PC-9 (cell line): ENCODE data around the gene RNF126. TPM values are rescaled to one million over a fixed set of nuclear protein-coding genes. Genes with fewer than 3 reads are reported as not detected.

Source experiments
- BruUV-seq: library from RNA; stranded (reverse); fragments of 400-500 nt; replicated peaks from 2 replicates; lab custom pipeline; 2021; lab: Mats Ljungman, UMichigan
- CTCF ChIA-PET: fragments of 300-600 bp; sonication (Branson Sonifier 250); formaldehyde crosslinking; loops from one replicate; lab custom pipeline; 2022; ENCODE audit warnings: antibody characterized with exemption; lab: Charles Lee
- POLR2A ChIA-PET: fragments of 300-600 bp; sonication (Branson Sonifier 250); formaldehyde crosslinking; loops from one replicate; lab custom pipeline; 2022; ENCODE audit warnings: antibody characterized with exemption; ENCODE audit not compliant: unreplicated experiment; lab: Charles Lee
- DNase-seq, 2 experiments: peaks; one replicate each; pipeline versions ENCODE4 v3.0.0 to v3.0.0-alpha.2; 2015 to 2022; ENCODE audit warnings: mixed read lengths in 1 of 2
- H2AFZ ChIP-seq: fragments of 200-600 bp; sonication (generic); 2 replicates; pipeline ENCODE4 v1.8.1; 2017; ENCODE audit warnings: antibody characterized with exemption
- H3F3A ChIP-seq: fragments of 200-600 bp; sonication (generic); 2 replicates; pipeline ENCODE4 v1.8.1; 2017; ENCODE audit warnings: antibody characterized with exemption, mild to moderate bottlenecking, low read depth; ENCODE audit not compliant: insufficient read depth
- H3K27ac ChIP-seq: fragments of 200-600 bp; sonication (generic); 2 replicates; pipeline ENCODE4 v1.6.1; 2016; ENCODE audit warnings: mixed run types
- H3K27me3 ChIP-seq: fragments of 200-600 bp; sonication (generic); 2 replicates; pipeline ENCODE4 v1.6.1; 2016; ENCODE audit warnings: low read depth, mixed run types; ENCODE audit not compliant: insufficient read depth
- H3K36me3 ChIP-seq: fragments of 200-600 bp; sonication (generic); 2 replicates; pipeline ENCODE4 v1.6.1; 2016; ENCODE audit warnings: low read depth, mixed run types
- H3K4me1 ChIP-seq: fragments of 200-600 bp; sonication (generic); replicated peaks from 2 replicates; pipeline ENCODE4 v1.6.1; 2016; ENCODE audit warnings: mixed run types; ENCODE audit not compliant: insufficient read depth
- H3K4me2 ChIP-seq: fragments of 200-600 bp; sonication (generic); 2 replicates; pipeline ENCODE4 v1.6.1; 2017; ENCODE audit warnings: mixed run types
- H3K4me3 ChIP-seq: fragments of 200-600 bp; sonication (generic); 2 replicates; pipeline ENCODE4 v1.6.1; 2016; ENCODE audit warnings: mixed run types
- H3K79me2 ChIP-seq: fragments of 200-600 bp; sonication (generic); 2 replicates; pipeline ENCODE4 v1.6.1; 2017; ENCODE audit warnings: low read depth, mixed run types
- H3K9me2 ChIP-seq: fragments of 200-600 bp; sonication (generic); 2 replicates; pipeline ENCODE4 v1.8.1; 2017; ENCODE audit warnings: mild to moderate bottlenecking; ENCODE audit not compliant: insufficient read depth
- H3K9me3 ChIP-seq: fragments of 200-600 bp; sonication (generic); 2 replicates; pipeline ENCODE4 v1.8.1; 2016; ENCODE audit warnings: low read depth; ENCODE audit not compliant: insufficient read depth
- H4K20me1 ChIP-seq: fragments of 200-600 bp; sonication (generic); 2 replicates; pipeline ENCODE4 v1.8.1; 2017; ENCODE audit not compliant: insufficient read depth
- CTCF ChIP-seq: fragments of 200-600 bp; sonication (generic); conservative IDR thresholded peaks from 2 replicates; pipeline ENCODE4 v1.6.1; 2017; ENCODE audit warnings: mixed run types, antibody characterized with exemption, mild to moderate bottlenecking, moderate library complexity
- EZH2 ChIP-seq: fragments of 200-600 bp; sonication (generic); IDR thresholded peaks from 2 replicates; pipeline ENCODE4 v1.8.0; 2017; ENCODE audit warnings: antibody characterized with exemption, low read depth
- intact Hi-C: fragments of 100-400 bp; cut with micrococcal nuclease; formaldehyde crosslinking; loops from one replicate; pipeline ENCODE4 v1.10.0; 2022; ENCODE audit not compliant: unreplicated experiment
- total RNA-seq: library from RNA; stranded (reverse); gene quantifications from 2 replicates; pipeline ENCODE4 v1.2.3, GENCODE V29; 2021

The RNF126 gene
- total RNA-seq, 1 experiment from 2014 or later, result 54.4 TPM

- no peak overlapping the region for H2AFZ ChIP-seq
- no peaks in the 10 kb centered on the region for H3K9me2 ChIP-seq
- no peak overlapping the region for H3K27ac ChIP-seq
- no TSS peak for BruUV-seq
- ChIA-PET CTCF (no interaction called here), POLR2A (no interaction called here)
- H4K20me1 ChIP-seq, result no peaks in the 10 kb centered on the region
- no peaks in the 10 kb centered on the region for H3K36me3 ChIP-seq
- no peak overlapping the region for H3K4me2 ChIP-seq
- no peak for TF ChIP-seq CTCF
- no peak for TF ChIP-seq EZH2
- no peak for DNase-seq
- H3K4me1 ChIP-seq, result no peaks in the 10 kb centered on the region
- H3K27me3 ChIP-seq, result no peaks in the 10 kb centered on the region
- no peaks in the 10 kb centered on the region; the same call in 1 of the 2 replicates for H3F3A ChIP-seq
- H3K4me3 ChIP-seq, result no peak overlapping the region
- no peaks in the 10 kb centered on the region for H3K79me2 ChIP-seq
- H3K9me3 ChIP-seq, result no peaks in the 10 kb centered on the region
- intact Hi-C loops, result no loop called here
Measured at GRCh38 chr19:611481-611868, 51.5 kb downstream of the RNF126 start.

- H3K9me2 ChIP-seq, result no peaks in the 10 kb centered on the region
- no peak overlapping the region for H2AFZ ChIP-seq
- H3F3A ChIP-seq, result no peaks in the 10 kb centered on the region; the same call in 1 of the 2 replicates
- ChIA-PET POLR2A (interaction anchor here (0.6 kb wide), 1 partner anchor 150 kb away, joined by 6 read pairs; no protein-coding TSS in a partner anchor), CTCF (no interaction called here)
- TF ChIP-seq CTCF (no peak), EZH2 (no peak)
- intact Hi-C loops, result no loop called here
- DNase-seq, result no peak
- no peaks in the 10 kb centered on the region for H3K27me3 ChIP-seq
- H3K4me3 ChIP-seq, result no peak overlapping the region
- H3K4me2 ChIP-seq, result no peak overlapping the region
- no peaks in the 10 kb centered on the region for H3K36me3 ChIP-seq
- no peak overlapping the region for H3K27ac ChIP-seq
- no peaks in the 10 kb centered on the region for H4K20me1 ChIP-seq
- H3K79me2 ChIP-seq, result no peaks in the 10 kb centered on the region
- no TSS peak for BruUV-seq
- no peaks in the 10 kb centered on the region for H3K4me1 ChIP-seq
- no peaks in the 10 kb centered on the region for H3K9me3 ChIP-seq
Measured at GRCh38 chr19:610801-611480, 52.1 kb downstream of the RNF126 start.

- intact Hi-C loops, result no loop called here
- no peak overlapping the region for H2AFZ ChIP-seq
- no peaks in the 10 kb centered on the region for H3K79me2 ChIP-seq
- H4K20me1 ChIP-seq, result no peaks in the 10 kb centered on the region
- TF ChIP-seq EZH2 (no peak), CTCF (no peak)
- no peak overlapping the region for H3K27ac ChIP-seq
- H3K27me3 ChIP-seq, result no peaks in the 10 kb centered on the region
- no TSS peak for BruUV-seq
- POLR2A ChIA-PET, result interaction anchor here (0.6 kb wide), 1 partner anchor 151 kb away, joined by 6 read pairs; no protein-coding TSS in a partner anchor
- CTCF ChIA-PET, result no interaction called here
- no peaks in the 10 kb centered on the region for H3K9me3 ChIP-seq
- no peaks in the 10 kb centered on the region; the same call in 1 of the 2 replicates for H3F3A ChIP-seq
- H3K36me3 ChIP-seq, result no peaks in the 10 kb centered on the region
- DNase-seq, result no peak
- no peak overlapping the region for H3K4me3 ChIP-seq
- H3K4me2 ChIP-seq, result no peak overlapping the region
- no peaks in the 10 kb centered on the region for H3K9me2 ChIP-seq
- H3K4me1 ChIP-seq, result no peaks in the 10 kb centered on the region
Measured at GRCh38 chr19:610071-610800, 52.8 kb downstream of the RNF126 start.
